ENCODE results near the gene STARD3NL. TPM values are rescaled to one million over a fixed set of nuclear protein-coding genes. Genes with fewer than 3 reads are reported as not detected.

The STARD3NL gene
- total and polyA plus RNA-seq, 2 of the 4 experiments (the other 2 are of a cell fraction): 51.6 to 69.7 TPM

DNA sequence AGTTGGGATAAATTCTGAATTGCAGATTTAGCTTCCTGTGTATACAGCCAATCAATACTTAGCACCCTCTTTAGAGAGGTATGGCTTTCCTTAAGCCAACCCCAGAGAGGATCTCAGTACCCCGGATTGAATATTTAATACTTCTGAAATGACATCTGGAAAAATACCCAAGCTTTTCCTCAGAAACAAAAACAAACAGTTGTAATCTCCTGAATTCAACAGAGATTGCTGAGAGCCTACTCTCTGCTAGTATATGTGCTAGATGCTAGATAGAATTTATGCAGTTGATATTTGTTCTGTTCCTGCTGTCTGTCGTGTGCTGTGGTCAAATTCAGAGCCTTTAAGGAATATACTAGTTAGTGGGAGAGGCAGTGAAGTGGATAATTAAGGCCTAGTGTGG lies 21.1 kb downstream of the STARD3NL start:
- no peak overlapping the region for H4K91ac ChIP-seq (ENCODE audit: insufficient read depth, low read depth, low read length)
- ChIA-PET POLR2A (ENCODE audit: unreplicated experiment) (no interaction called here), CTCF (interaction anchor here (1.3 to 2.3 kb wide), 3 partner anchors 12 to 136 kb away, joined by 4 to 25 read pairs (median 7); no protein-coding TSS in a partner anchor)
- H4K20me1 ChIP-seq (ENCODE audit: insufficient read depth, low read length): peaks cover 23% of the 10 kb centered on the region
- H3K14ac ChIP-seq (replicated peaks; ENCODE audit: low read depth, low read length): no peak overlapping the region
- no peaks in the 10 kb centered on the region for H3K9me3 ChIP-seq (ENCODE audit: control insufficient read depth, insufficient read depth, low read length)
- H4K5ac ChIP-seq (ENCODE audit: low read depth, low read length): 0 out of 2 replicates have a peak overlapping the region, but pooled peaks have one; percentile 60
- no peak overlapping the region for H3K4ac ChIP-seq (ENCODE audit: low read depth, low read length)
- TF ChIP-seq SMC3 (IDR thresholded peaks at IDR 0.05; ENCODE audit: low read depth, low read length) (no peak), RFX5 (IDR thresholded peaks at IDR 0.05; ENCODE audit: low read depth, low read length) (no peak), MAFK (IDR thresholded peaks at IDR 0.05; ENCODE audit: low read depth, low read length) (no peak), POLR2A (IDR thresholded peaks at IDR 0.05; ENCODE audit: low read depth, low read length) (no peak), CHD1 (IDR thresholded peaks at IDR 0.05; ENCODE audit: low read depth, low read length) (no peak), MAZ (IDR thresholded peaks at IDR 0.05; ENCODE audit: borderline replicate concordance, low read depth, low read length) (no peak), BHLHE40 (IDR thresholded peaks at IDR 0.05; ENCODE audit: low read depth, low read length) (no peak), RAD21 (IDR thresholded peaks at IDR 0.05; ENCODE audit: low read length) (no peak), FOS (IDR thresholded peaks at IDR 0.05; ENCODE audit: low read depth, low read length) (no peak), MXI1 (IDR thresholded peaks at IDR 0.05; ENCODE audit: borderline replicate concordance, low read depth, low read length) (no peak), CEBPB (IDR thresholded peaks at IDR 0.05; ENCODE audit: low read depth, low read length) (no peak), RCOR1 (IDR thresholded peaks at IDR 0.05; ENCODE audit: insufficient replicate concordance, low read length) (no peak), NFE2L2 (IDR thresholded peaks at IDR 0.05; ENCODE audit: low read depth, low read length) (no peak)
- TF ChIP-seq, protein P1, sequence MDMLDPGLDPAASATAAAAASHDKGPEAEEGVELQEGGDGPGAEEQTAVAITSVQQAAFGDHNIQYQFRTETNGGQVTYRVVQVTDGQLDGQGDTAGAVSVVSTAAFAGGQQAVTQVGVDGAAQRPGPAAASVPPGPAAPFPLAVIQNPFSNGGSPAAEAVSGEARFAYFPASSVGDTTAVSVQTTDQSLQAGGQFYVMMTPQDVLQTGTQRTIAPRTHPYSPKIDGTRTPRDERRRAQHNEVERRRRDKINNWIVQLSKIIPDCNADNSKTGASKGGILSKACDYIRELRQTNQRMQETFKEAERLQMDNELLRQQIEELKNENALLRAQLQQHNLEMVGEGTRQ (IDR thresholded peaks at IDR 0.05; ENCODE audit: low read depth, low read length): no peak
- TF ChIP-seq, protein P2, sequence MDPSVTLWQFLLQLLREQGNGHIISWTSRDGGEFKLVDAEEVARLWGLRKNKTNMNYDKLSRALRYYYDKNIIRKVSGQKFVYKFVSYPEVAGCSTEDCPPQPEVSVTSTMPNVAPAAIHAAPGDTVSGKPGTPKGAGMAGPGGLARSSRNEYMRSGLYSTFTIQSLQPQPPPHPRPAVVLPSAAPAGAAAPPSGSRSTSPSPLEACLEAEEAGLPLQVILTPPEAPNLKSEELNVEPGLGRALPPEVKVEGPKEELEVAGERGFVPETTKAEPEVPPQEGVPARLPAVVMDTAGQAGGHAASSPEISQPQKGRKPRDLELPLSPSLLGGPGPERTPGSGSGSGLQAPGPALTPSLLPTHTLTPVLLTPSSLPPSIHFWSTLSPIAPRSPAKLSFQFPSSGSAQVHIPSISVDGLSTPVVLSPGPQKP (IDR thresholded peaks at IDR 0.05; ENCODE audit: borderline replicate concordance, low read depth, low read length): no peak
- TF ChIP-seq, protein P3, sequence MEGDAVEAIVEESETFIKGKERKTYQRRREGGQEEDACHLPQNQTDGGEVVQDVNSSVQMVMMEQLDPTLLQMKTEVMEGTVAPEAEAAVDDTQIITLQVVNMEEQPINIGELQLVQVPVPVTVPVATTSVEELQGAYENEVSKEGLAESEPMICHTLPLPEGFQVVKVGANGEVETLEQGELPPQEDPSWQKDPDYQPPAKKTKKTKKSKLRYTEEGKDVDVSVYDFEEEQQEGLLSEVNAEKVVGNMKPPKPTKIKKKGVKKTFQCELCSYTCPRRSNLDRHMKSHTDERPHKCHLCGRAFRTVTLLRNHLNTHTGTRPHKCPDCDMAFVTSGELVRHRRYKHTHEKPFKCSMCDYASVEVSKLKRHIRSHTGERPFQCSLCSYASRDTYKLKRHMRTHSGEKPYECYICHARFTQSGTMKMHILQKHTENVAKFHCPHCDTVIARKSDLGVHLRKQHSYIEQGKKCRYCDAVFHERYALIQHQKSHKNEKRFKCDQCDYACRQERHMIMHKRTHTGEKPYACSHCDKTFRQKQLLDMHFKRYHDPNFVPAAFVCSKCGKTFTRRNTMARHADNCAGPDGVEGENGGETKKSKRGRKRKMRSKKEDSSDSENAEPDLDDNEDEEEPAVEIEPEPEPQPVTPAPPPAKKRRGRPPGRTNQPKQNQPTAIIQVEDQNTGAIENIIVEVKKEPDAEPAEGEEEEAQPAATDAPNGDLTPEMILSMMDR (conservative IDR thresholded peaks at IDR 0.05; ENCODE audit: low read depth, low read length): no peak
- in situ Hi-C loops (cut with MboI; ENCODE audit: low sequenced_read_pairs): no loop called here
- H2BK120ac ChIP-seq (ENCODE audit: low read depth, low read length): no peak overlapping the region
- dilution Hi-C loops (cut with HindIII; ENCODE audit: low sequenced_read_pairs, unreplicated experiment): no loop called here
- H3K56ac ChIP-seq (ENCODE audit: extremely low read depth, insufficient read depth, low read length): no peak overlapping the region
- H3K23ac ChIP-seq (ENCODE audit: low read depth, low read length): no peak overlapping the region
- H2BK5ac ChIP-seq (ENCODE audit: low read depth, low read length, poor library complexity, severe bottlenecking): peak overlapping the region; percentile 15
- no peaks in the 10 kb centered on the region for H3K27me3 ChIP-seq (ENCODE audit: control insufficient read depth, insufficient read depth, low read length)
- peaks cover 15% of the 10 kb centered on the region for H3K9me1 ChIP-seq (ENCODE audit: insufficient read depth, low read length)
- BruUV-seq (replicated peaks): no TSS peak
- intact Hi-C loops (cut with micrococcal nuclease): no loop called here
- H2AK9ac ChIP-seq (replicated peaks; ENCODE audit: low read depth, low read length, poor library complexity): no peak overlapping the region
- peaks cover 27% of the 10 kb centered on the region for H3K4me1 ChIP-seq (ENCODE audit: control insufficient read depth, insufficient read depth, low read length)
- ATAC-seq (ENCODE audit: low read depth) (peak; percentile 49), DNase-seq (no peak)
- H3K4me3 ChIP-seq (ENCODE audit: insufficient read depth, low read depth, low read length): no peak overlapping the region
- no peak overlapping the region for H2BK20ac ChIP-seq (ENCODE audit: low read depth, low read length)
- H3K9ac ChIP-seq (ENCODE audit: low read depth, low read length): no peak overlapping the region
- no peak overlapping the region for H2AFZ ChIP-seq (replicated peaks; ENCODE audit: low read length, poor library complexity)
- no peak overlapping the region for H2AK5ac ChIP-seq (ENCODE audit: low read depth, low read length)
- no peak overlapping the region for H3K18ac ChIP-seq (ENCODE audit: low read depth, low read length)
- H3K36me3 ChIP-seq (ENCODE audit: control insufficient read depth, insufficient read depth, low read length): no peaks in the 10 kb centered on the region
- no peak overlapping the region for H2BK15ac ChIP-seq (ENCODE audit: low read depth, low read length)
- no peak overlapping the region for H4K8ac ChIP-seq (ENCODE audit: low read depth in 2 of 2, low read length in 2 of 2)
- H3K4me2 ChIP-seq (ENCODE audit: low read depth, low read length): no peak overlapping the region; the same call in 1 of the 2 replicates
- no CpG with 5 or more reads among the region's 2 CpGs for WGBS, 2 experiments (ENCODE audit: extremely low coverage in 2 of 2, insufficient read length in 1 of 2)
- peak overlapping the region; percentile 16; the same call in 1 of the 2 replicates for H3K27ac ChIP-seq (ENCODE audit: insufficient read depth, low read length)
- peaks cover 17 to 55% of the 10 kb centered on the region in 2 experiments for H3K79me1 ChIP-seq (ENCODE audit: low read depth in 1 of 2, low read length in 2 of 2)

Data from IMR-90 (cell line).